Activated CD4-positive, alpha-beta T cell treated with anti-CD3 and anti-CD28 coated beads for 1 hour (primary cell): ENCODE results near the gene KLHDC8A.
"Not testable (repeated sequence)": the region's sequence is repeated elsewhere in the genome, so short reads cannot be mapped to it uniquely, and the experiment has no call there.

Source experiments
- DNase-seq: peaks from one replicate; pipeline ENCODE4 v3.0.0-alpha.2; 2020

The KLHDC8A gene, protein sequence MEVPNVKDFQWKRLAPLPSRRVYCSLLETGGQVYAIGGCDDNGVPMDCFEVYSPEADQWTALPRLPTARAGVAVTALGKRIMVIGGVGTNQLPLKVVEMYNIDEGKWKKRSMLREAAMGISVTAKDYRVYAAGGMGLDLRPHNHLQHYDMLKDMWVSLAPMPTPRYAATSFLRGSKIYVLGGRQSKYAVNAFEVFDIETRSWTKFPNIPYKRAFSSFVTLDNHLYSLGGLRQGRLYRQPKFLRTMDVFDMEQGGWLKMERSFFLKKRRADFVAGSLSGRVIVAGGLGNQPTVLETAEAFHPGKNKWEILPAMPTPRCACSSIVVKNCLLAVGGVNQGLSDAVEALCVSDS

DNA sequence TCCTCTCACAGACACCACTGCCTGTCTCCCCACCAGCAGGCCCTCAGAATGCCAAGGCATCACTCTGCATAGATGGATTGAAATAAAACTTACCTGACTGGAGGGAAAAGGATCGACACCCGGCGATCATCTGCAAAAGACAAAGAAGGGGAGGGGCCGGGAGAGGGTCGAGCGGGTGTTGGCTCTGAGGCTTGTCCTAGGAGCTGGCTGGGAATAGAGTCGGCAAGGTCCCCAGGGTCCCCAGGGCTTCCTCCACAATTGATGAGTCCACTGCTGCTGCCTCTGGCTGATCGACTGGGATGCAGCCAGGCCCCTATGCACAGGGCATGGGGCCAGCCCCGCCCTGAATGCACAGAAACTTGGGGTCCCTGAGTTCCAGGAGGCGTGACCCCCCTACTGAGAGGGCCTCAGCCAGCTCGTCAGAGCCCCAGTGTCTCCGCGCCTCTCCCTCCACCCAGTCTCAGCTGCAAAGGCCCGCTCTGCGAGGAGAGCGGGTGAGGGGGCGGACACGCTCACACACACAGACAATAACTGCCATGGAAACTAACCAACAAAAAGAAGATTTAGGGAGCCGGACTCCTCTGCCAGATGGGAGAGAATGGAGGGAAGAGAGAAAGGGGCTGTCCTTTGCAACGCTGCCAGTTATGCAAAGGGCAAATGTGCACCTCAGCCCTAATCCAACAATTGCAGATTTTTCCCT, at the start of gene KLHDC8A:
Gene KLHDC8A (minus strand): TSS at position 483 of the 700 bp plus-strand sequence. CDS start 13,318 bp downstream, outside the sequence.
- DNase-seq = no peak

DNA sequence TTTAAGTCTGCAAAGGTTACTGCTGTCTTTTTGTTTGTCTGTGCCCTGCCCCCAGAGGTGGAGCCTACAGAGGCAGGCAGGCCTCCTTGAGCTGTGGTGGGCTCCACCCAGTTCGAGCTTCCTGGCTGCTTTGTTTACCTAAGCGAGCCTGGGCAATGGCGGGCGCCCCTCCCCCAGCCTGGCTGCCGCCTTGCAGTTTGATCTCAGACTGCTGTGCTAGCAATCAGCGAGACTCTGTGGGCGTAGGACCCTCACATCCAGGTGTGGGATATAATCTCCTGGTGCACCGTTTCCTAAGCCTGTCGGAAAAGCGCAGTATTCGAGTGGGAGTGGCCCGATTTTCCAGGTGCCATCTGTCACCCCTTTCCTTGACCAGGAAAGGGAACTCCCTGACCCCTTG, 49.5 kb upstream of the KLHDC8A start:
- not testable (repeated sequence) for DNase-seq

DNA sequence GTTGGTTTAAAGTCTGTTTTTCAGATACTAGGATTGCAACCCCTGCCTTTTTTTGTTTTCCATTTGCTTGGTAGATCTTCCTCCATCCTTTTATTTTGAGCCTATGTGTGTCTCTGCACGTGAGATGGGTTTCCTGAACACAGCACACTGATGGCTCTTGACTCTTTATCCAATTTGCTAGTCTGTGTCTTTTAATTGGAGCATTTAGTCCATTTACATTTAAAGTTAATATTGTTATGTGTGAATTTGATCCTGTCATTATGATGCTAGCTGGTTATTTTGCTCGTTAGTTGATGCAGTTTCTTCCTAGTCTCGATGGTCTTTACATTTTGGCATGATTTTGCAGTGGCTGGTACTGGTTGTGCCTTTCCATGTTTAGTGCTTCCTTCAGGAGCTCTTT, 47.8 kb upstream of the KLHDC8A start:
- not testable (repeated sequence) for DNase-seq

DNA sequence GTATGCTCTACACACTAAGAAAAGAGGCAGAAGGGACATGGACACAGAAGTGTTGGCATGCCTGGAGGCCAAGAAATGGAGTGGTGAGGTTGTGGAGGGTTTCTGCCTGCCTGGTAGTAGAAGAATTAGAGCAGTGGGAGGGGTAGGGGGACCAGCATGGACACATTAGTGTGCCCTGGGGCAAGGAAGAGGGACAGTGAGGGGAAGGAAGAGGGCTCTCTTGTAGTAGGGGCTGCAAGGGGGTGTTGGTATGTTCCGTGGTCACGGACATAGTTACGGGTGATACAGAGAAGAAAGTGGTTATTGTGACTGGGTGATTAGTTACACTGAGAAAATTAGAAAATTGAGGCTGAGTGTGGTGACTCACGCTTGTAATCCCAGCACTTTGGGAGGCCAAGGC, 41.9 kb upstream of the KLHDC8A start:
- no peak for DNase-seq

DNA sequence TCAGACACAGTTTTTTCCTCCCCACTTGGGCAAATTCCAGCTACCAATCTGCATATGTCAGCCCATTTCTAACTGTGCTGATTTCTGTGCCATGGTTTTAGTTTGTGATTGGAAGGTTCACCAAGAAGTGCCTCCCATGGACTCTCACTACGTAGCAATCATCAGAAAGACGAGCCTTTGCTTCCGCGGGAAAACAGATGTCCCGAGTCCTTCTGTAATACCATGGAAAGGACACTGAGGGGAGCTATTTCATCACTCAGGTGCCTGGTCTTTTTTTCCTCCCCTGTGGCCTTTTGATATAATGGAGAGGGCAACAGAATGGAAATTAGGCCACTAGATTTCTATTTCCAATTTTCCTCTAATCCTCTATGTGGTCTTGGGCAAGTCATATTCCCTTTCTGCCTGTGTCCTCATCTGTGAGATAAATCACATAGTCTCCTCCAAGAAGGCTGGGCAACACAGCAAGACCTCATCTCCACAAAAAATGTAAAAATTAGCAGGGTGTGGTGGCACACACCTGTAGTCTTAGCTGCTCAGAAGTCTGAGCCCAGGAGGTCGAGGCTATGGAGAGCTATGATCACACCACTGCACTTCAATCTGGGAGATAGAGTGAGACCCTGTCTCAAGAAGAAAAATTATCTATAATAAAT, 40.4 kb upstream of the KLHDC8A start:
- DNase-seq = no peak

DNA sequence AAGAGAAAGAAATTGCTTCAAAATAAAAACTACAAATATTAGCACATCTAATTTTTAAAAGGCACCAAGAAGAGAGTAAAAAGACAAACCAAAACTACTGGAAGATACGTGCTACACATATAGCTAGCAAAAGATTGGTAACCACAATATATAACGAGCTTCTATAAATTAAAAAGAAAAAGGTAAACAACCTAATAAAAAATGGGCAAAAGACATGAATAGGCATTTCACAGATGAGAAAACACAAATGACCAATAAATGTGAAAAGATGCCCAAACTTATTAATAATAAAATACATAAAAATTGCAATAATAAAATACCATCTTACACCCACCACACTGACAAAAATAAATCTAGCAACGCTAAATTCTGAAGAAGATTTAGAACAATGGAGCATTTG, 38.9 kb upstream of the KLHDC8A start:
- no peak for DNase-seq

DNA sequence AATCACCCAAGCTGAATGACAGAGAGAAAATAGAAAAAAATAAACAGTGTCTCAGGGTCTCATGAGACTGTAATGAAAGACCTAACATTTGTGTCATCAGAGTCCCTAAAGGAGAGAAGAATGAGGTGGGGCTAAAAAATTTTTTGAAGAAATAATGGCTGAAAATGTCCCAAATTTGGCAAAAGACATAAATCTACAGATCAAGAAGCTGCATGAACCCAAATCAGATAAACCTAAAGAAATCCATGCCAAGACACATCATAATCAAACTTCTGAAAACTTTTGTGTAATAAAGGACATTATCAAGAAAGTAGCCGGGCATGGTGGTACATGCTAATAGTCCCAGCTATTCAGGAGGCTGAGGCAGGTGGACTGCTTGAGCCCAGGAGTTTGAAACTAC, 35.9 kb upstream of the KLHDC8A start:
- no peak for DNase-seq

DNA sequence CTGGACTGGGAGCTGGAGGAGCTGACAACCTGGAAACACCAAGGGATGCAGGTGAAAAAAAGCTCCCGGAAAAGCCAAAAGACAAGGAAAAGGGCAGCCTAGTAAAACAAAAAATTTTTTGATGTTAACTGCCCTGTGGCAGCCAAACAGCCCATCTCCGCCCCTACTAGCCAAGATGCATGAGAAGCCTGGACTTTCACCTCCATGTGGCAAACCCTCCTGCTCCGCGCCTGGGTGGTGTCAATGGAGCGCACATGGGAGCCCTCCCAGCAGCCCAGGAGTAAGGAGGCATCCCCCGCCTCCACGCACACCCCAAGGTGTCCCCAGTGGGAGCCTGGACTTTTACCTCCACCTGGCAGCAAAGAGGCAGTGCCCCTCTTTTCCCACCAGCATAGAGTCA, 34.7 kb upstream of the KLHDC8A start:
- no peak for DNase-seq

DNA sequence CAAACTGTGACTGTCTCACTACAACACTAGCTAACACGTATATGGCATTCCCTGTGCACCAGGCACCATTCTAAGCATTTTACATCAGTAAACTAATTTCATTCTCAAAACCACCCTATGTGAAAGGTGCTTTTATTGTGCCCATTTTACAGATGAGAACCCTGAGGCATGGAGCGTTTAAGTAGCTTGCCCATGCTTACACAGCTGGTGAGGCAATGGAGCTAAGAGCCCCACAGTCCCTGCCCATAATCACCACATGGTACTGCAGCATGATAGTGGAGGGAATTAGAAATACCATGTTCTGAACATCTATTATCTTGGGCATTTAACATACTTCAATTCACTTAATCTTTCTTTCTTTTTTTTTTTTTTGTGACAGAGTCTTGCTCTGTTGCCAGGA, 31.1 kb upstream of the KLHDC8A start:
- DNase-seq = no peak

DNA sequence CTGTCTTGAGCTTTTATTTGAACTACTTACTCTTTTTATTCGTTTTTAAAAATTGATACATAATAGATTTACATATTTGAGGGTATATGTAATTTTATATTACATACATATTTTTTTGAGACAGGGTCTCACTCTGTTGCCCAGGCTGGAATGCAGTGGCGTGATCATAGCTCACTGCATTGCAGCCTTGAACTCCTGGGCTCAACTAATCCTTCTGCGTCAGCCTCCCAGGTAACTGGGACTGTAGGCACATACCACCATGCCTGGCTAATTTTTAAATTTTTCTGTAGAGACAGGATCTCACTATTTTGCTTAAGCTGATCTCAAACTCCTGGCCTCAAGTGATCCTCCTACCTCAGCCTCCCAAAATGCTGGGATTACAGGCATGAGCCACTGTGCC, 26.3 kb upstream of the KLHDC8A start:
- DNase-seq = not testable (repeated sequence)

DNA sequence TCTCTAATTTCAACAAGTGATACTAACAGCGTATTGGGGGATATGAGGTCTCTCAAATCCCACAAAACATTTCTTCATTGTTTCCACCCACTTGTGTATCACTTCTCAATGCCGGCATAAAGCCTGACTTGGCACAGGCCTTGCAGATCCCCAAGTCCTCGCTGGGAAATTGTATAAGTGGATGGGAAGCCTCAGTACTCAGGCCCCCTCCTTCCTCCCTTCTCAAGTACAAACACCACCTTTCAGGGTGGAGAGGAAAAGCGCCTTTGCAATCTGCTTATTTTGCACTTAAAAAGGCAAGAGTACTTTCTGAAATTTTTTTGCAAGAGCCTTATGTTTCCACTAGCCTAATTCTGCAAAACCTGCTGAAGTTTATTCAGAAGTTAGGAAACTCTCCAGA, 25.8 kb upstream of the KLHDC8A start:
- DNase-seq = no peak

DNA sequence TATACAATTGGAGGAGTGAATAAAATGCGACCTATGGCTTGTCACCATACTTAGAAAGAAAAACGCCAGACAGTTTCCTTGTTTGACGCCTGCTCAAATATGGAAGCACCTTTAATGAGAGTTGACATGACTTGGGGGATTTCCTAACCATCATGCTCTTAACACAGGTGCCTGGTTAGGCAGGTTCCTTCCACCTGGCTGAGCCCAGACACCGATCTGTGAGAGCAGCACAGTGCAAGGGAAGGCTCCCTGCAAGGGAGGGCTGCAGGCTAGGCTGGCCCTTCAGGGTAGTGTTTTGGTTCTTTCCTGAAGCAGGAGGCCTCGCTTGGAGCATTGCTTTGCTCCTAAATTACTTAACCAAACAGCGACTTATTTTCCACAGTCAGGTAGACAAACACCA, 24.6 kb upstream of the KLHDC8A start:
- no peak for DNase-seq

DNA sequence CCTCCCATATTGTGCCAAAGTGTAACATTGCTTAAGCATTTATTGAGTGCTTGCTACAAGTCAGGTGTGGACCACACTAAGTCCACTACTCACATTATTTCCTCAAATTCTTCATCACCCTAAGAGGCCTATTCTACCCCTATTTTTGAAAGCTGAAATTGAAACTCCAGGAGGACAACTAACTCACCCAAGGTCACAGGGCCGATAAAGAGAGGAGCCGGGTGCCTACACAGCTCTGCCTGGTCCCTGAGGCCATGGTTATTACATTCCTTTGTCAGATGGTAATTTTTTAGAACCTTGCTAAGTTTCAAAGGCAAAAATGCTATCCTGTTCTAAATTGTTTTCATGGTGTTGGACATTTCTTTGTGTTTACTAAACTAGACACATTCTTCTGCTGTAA, 24.2 kb upstream of the KLHDC8A start:
- no peak for DNase-seq

DNA sequence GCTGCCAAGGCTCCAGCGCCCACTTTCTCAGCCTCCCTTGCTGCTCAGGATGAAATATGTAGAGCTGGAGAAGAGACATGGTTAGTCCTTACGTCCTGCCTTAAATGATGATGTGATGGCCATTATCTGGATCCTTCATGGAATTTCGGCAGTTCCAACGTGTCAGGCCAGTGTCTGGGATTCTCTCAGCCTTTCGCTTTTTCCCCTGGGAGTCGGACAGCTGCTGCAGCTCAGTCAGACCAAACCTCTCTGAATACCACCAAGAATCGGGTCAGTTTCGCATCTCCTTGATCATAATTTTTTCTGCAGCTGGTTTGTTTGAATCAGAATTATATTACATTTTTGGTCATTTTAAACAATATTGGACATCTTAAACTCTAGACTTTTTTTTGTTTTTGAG, 22.3 kb upstream of the KLHDC8A start:
- DNase-seq = no peak

DNA sequence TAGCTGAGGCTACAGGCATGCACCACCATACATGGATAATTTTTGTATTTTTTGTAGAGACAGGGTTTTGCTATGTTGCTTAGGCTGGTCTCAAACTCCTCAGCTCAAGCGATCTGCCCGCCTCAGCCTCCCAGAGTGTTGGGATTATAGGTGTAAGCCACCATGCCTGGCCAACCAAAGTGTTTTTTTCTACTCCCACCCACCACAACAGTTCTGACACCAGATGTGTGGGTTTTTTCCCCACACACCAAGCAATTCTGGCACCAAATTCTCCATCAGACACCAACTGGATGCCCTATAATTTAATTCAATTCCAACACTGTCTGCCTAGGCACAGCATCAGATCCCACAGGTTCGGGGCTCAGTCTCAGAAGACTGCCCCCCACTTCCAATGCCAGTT, 20.6 kb upstream of the KLHDC8A start:
- no peak for DNase-seq

DNA sequence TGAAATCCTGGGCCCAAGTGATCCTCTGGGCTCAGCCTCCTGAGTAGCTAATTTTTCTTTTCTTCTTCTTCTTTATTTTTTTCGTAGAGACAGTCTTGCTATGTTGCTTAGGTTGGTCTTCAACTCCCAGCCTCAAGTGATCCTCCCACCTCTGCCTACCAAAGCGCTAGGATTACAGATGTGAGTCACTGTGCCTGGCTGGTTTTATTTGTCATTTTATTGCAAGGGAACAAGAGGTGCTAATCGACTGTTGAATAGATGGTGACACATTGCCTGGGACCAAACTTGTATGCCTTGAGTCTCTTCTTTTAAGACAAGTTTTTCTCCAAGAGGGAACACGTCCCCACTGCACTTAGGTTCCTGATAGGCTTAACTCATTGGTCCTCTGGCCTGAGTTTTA, 20.0 kb upstream of the KLHDC8A start:
- DNase-seq = no peak

DNA sequence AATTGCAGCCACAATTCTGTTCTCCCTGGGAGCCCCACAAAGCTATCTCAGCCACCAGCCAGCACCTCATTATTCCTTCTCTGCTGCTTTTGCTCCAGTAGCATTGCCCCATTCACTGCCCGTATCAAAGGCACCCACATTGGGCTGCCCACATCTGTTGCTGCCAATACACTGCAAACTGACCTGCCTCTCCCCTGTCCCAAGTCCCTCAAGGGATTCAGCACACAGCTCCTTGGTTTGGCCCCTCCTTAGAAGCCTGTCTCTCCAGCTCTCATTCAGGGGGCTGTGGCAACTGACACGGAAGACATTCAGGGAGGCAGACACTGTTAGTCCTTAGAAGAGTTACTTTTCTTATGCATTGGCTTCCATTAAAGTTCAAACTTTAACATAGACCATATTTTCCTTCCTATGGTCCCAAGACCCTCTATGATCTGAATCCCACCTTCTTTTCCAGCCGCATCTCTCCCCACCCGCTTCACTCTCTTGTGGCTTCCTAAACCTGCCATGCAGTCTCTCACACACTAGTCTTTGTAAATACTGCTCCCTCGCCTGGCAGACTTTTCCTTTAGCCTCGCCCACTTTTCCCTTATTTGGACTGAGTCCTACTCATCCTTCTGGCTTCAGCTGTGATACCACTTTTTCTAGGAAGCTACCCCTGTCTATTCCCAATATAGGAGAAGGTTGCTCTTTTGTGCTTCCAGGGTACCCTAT, 19.3 kb upstream of the KLHDC8A start:
- no peak for DNase-seq

DNA sequence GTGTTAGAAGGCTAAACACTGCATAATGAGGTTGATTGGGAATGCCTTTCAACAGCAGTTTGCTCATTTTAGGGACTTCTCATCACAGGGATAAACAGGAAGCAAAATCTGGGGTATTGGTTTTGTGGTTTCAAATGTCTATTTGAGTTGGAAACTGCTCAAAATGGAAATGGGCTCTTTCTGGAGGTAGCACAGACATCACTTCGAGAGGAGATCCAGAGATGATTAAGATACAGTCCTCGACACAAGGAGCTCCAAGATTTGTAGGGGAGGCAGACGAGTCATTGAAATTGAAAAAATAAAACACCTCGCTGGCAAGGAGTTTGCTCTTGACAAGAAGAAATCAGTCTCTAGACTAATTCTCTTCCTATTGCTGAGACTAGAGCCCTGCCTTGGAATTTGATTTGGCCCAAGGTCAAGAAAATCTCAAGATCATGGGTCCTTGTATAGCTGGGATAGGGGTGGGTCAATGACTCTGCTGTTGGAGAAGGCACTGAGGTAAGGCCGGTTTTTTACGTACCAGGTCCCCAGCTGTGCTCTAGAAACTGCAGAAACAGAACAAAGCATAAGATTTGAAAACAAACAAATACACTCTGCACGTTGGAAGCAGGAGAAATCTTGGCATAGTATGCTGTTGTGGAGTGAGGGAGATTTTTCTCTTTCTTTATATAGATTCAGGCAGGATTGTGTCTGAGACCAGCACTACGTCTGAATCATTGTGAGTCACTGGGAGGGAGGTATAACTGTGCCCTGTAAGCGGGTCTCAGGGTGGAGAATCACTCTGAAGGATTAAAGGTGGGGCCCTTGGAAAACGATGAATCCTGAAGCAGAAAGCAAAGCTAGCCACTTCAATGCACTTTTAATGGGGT, 17.7 kb upstream of the KLHDC8A start:
- no peak for DNase-seq

DNA sequence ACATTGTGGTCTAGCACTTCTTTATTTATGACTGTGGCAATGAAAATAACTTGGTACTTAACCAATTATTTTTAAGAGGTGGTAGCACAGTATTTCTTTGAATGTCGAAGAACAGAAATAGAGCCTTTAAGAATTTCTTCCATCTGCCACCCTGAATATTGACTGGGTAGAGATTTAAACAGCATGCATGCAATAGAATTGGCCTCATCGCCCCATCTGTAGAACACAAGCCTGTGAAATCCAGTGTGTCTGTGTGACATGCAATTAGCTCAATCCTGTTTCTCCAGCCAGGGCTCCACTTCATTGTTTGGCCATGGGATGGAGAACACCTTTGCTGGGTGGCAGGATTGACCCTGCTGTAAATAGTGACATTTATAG, 17.1 kb upstream of the KLHDC8A start:
- no peak for DNase-seq

DNA sequence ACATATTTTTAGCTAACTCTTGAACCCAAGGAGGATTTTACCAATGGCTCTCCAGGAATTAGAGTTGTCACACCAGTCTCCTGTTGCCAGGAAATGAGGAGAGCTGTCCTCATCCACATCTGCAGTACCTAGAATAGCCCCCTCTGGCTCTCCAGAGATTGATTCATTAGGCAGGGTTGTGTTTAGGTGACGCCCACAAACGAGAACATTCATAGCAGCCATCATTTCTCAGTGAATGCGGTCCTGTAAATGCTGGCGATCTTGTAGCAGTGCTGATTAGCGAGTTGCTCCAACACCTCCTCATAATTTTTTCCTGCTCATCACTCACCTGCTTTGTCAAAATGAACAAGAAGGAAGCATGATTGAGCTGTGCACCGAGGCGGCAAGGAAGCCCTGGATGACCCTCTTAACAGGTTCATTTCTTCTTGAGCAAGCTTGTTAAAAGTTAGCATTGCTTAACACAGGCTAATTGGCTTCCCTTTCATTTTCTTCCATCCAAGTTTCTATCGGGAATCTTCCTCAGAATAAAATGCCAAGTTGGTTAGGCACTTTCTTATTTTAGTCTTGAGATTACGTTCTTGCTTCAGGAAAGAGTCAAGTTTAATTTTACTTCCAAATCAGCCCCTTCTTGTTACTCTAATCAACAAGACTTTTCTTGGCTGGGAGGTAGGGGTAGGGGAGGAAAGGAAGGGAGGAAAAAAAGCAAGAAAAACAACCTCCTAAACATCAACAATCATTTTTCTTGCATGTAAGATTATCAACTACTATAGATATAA, 16.5 kb upstream of the KLHDC8A start:
- no peak for DNase-seq

DNA sequence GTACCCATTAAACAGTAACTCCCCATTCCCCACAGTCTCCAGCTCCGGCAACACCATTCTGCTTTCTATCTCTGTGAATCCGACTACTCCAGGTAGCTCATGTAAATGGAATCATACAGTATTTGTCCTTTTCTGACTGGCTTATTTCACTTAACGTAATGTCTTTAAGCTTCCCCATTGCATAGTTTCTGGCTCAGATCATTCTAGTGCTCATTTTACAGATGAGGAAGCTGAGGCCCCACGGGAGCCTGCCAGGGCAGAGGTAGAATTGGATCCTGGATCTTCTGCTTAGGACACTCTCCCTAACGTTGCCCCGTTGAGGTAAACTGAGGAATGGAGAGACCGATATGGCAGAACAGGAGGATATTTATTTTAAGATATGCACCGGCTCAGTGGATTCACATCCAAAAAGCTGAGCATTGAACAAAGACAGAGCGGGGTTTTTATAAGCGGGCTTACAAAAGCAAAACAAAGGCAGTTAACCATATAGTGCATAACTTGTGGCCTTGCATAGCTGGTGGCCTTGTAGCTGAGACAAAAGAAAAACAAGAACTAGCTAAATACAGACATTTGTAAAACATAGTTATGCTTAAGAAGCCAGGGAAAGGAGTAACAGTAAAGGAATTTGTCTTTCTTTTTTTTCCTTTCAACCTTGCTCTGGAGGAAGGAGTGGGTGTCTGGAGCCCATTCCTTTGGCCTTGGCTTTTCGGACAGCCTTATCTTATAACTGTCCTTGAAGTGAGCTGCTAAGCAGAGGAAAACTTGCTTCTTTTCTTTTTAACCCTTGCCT, 15.3 kb upstream of the KLHDC8A start:
- no peak for DNase-seq
